SK-N-MC (cell line): ENCODE data around the gene LAMA3.

Experiments
- EZH2 ChIP-seq: fragments of 200-600 bp; sonication (generic); IDR thresholded peaks from one replicate; pipeline ENCODE4 v1.6.1; 2017; ENCODE audit warnings: antibody characterized with exemption
- POLR2AphosphoS5 ChIP-seq: IDR thresholded peaks from 2 replicates; pipeline ENCODE4 v1.6.1; 2012; ENCODE audit warnings: mild to moderate bottlenecking, low read depth, low read length, borderline replicate concordance

- no peak for TF ChIP-seq EZH2
- no peak for TF ChIP-seq POLR2AphosphoS5
Observed at GRCh38 chr18:23934863-23935262, 245.6 kb downstream of the LAMA3 start.
